Gastroesophageal sphincter (tissue), 3 donors: ENCODE results near the gene FAM171A1.

Experiments
- CTCF ChIP-seq, 4 experiments: fragments of 200-600 bp in 2 of 4; fragments of 450-650 bp in 2 of 4; sonication (generic) in 1 of 4; IDR thresholded peaks; one replicate each; pipeline ENCODE4 v1.5.1; 2017 to 2019; ENCODE audit warnings: antibody characterized with exemption in 4 of 4, mild to moderate bottlenecking in 2 of 4, moderate library complexity in 2 of 4
- POLR2A ChIP-seq, 2 donors: fragments of 450-650 bp; IDR thresholded peaks; one replicate each; pipeline ENCODE4 v1.6.1; 2017; ENCODE audit warnings: antibody characterized with exemption in 2 of 2, mild to moderate bottlenecking in 2 of 2, moderate library complexity in 1 of 2

DNA sequence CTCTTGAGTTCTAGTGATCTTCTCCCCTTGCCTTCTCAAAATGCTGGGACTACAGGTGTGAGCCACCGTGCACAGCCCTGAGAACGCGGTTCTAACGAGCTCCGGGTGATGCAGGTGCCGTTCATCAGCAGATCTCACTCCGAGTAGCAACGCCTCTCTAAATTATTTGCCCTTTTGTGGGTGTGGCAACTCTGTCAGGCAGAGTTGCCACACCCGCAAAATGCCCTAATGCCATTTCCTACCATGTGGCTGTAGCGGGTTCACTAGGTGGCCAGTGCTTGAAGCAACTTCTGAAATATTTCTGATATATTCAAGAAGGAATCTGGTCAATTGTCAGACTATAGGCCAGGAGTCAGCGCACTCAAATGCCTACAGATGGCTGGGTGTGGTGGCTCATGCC, 139.7 kb downstream of the FAM171A1 start:
- no peak for TF ChIP-seq CTCF (IDR thresholded peaks at IDR 0.05)
- no peak for TF ChIP-seq POLR2A (IDR thresholded peaks at IDR 0.05)
